ENCODE results near the gene PDSS2. TPM values are rescaled to one million over a fixed set of nuclear protein-coding genes. Genes with fewer than 3 reads are reported as not detected.
"Not testable (repeated sequence)": the region's sequence is repeated elsewhere in the genome, so short reads cannot be mapped to it uniquely, and the experiment has no call there.

The PDSS2 gene
- total RNA-seq, 1 donor from 2014 or later: 15.6 TPM

GRCh38 chr6:107121964-107122495, 337.3 kb downstream of the PDSS2 start:
- ATAC-seq (ENCODE audit: poor library complexity) (no peak), DNase-seq (no peak)
- intact Hi-C loops (cut with DNase I): no loop called here

DNA sequence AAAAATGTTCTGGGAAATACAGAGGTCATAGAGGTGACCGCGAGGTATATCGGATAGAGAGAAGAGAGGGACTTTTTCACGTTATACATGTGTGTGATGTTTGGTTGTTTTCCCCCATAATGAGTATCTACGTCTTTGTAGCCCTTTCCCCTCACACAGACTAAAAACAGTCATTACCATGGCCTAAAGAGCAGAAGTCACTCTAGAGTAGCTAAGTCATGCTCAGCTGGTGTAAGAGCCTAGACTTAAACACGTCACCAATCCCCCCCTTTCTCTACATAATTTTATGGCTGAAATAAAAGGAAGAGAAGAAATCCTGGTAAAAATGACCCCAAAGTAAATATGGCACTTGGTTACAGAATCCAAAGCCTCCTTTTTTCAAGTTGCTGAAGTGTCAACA, 338.1 kb downstream of the PDSS2 start:
- ATAC-seq (ENCODE audit: poor library complexity) (no peak), DNase-seq (no peak)
- intact Hi-C loops (cut with DNase I): no loop called here

- DNase-seq (no peak), ATAC-seq (ENCODE audit: poor library complexity) (no peak)
- intact Hi-C loops (cut with DNase I): no loop called here
Observed at GRCh38 chr6:107120404-107120803, 339.0 kb downstream of the PDSS2 start.

DNA sequence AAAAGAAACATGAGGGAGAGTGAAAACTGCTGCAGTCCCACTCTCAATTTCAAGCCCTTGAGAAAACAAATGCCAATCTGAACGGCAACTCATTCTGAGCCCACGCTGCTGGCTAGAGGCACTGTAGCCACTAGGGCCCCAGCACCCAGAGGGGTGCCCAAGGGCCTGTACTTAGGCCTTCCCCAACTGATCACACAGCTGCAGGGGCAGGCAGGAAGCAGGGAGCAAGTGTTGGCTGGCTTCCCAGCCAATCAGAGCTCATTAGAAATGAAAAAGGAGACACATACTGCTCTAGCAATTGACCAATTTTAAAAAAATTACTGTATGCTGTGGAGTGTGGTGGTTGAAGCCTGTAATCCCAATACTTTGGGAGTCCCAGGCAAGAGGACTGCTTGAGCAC, 340.4 kb downstream of the PDSS2 start:
- intact Hi-C loops (cut with DNase I): loop anchor here (10.0 kb wide), 1 partner anchor 94 kb away; the partner anchor contains the start of gene MTRES1
- ATAC-seq (ENCODE audit: poor library complexity) (no peak), DNase-seq (no peak)

- not testable (repeated sequence) for DNase-seq; ATAC-seq (ENCODE audit: poor library complexity)
- intact Hi-C loops (cut with DNase I): loop anchor here (10.0 kb wide), 1 partner anchor 94 kb away; the partner anchor contains the start of gene MTRES1
Observed at GRCh38 chr6:107118540-107118939, 340.8 kb downstream of the PDSS2 start.

DNA sequence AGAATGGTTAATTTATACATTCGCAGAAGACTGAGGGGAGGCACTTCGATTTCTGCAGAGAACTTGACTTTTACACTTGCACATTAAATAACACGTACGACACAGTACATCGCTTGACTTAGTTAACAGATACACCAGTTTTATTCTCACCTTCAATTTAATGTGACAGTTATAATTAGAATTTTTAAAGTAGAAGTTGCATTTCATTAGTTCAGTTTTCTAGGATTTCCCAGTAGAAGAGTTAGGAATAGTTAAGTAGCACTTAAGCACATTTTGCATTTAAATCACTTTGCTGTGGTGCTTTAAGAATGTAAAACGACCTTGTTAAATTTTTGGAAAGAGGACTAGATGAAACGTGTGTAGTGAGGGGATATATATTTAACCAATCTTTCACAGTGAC, 342.4 kb downstream of the PDSS2 start:
- no peak for DNase-seq
- ATAC-seq (ENCODE audit: poor library complexity): no peak
- intact Hi-C loops (cut with DNase I): loop anchor here (10.0 kb wide), 1 partner anchor 92 kb away; the partner anchor contains the start of gene MTRES1

GRCh38 chr6:107116328-107116892, 343.0 kb downstream of the PDSS2 start:
- DNase-seq (no peak), ATAC-seq (ENCODE audit: poor library complexity) (no peak)
- intact Hi-C loops (cut with DNase I): loop anchor here (10.0 kb wide), 1 partner anchor 92 kb away; the partner anchor contains the start of gene MTRES1

DNA sequence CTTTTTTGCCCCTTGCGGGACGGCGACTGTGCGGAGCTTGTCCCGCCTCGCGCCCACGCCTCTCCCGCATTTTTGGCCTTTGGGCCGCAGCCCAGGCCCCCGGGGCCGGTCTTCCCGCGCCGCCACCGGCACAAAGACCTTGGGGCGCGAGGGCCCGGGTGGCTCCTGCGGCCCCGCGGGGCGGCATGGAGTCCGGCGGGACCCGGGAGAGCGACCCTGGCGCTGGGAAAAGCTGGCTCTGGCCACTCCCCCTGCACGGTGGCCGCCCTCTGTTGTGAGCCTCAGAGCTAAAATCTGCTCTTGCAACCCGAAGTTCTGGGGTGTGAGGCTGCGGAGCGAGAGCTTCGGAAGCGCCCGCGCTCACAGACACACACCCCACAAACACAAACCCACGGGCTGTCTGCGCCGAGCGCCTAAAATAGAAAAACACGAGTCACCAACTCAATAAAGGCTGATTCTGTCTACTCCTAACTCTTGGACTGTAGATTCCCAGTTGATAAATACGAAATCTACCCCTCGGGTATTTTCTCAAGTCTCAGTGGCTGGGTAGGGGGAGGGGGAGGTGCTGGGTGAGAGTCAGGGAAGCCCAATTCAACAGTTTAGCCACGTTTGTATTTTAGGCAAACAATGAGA, 343.6 kb downstream of the PDSS2 start:
- peak; percentile 45 for DNase-seq
- intact Hi-C loops (cut with DNase I): loop anchor here (10.0 kb wide), 1 partner anchor 91 kb away; the partner anchor contains the start of gene MTRES1
- ATAC-seq (ENCODE audit: poor library complexity): peak; percentile 23

- ATAC-seq (ENCODE audit: poor library complexity) (peak; percentile 8), DNase-seq (peak; percentile 69)
- intact Hi-C loops (cut with DNase I): loop anchor here (10.0 kb wide), 1 partner anchor 90 kb away; the partner anchor contains the start of gene MTRES1
Observed at GRCh38 chr6:107114926-107115694, 344.3 kb downstream of the PDSS2 start, which contains the start of gene BEND3. BEND3 (minus strand) TSS chr6:107115515; CDS start chr6:107099285, 16,230 bp downstream.

- ATAC-seq (ENCODE audit: poor library complexity) (peak; percentile 98), DNase-seq (peak; percentile 93)
- intact Hi-C loops (cut with DNase I): loop anchor here (10.0 kb wide), 1 partner anchor 90 kb away; the partner anchor contains the start of gene MTRES1
Observed at GRCh38 chr6:107114213-107114925, 345.0 kb downstream of the PDSS2 start.

GRCh38 chr6:107110200-107110599, 349.2 kb downstream of the PDSS2 start:
- DNase-seq: no peak
- no peak for ATAC-seq (ENCODE audit: poor library complexity)
- intact Hi-C loops (cut with DNase I): loop anchor here (10.0 kb wide), 1 partner anchor 85 kb away; the partner anchor contains the start of gene MTRES1

DNA sequence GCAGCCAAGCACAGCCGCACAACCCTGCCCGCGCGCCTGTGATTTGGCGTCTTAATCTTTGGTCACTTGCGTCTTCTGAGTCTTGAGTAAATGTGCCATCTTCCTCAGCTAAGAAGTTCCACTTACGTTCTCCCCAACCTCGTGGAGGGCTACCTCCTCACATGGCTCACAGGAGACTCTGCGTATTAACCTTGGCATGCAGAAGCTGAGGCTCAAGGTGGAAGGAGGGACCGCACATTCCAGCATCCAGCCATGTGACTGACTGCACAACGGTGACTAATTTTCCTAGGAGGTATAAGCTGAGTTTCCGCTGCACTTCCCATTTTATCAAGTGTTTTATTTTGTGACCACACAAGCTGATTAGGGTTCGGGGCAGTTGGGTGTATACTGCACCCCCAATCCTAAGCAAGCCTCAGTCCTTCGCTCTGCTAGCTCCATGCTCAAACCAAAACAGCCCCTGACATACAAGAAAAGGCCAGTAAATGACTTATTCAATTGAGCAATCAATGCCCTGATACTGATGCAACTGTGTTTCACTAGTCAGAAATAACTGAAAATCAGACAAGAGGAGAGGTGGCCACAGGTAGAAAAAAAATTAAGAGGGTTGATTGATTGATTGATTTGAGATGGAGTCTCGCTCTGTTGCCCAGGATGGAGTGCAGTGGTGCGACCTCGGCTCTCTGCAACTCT, 351.0 kb downstream of the PDSS2 start:
- intact Hi-C loops (cut with DNase I): no loop called here
- no peak for ATAC-seq (ENCODE audit: poor library complexity)
- no peak for DNase-seq

DNA sequence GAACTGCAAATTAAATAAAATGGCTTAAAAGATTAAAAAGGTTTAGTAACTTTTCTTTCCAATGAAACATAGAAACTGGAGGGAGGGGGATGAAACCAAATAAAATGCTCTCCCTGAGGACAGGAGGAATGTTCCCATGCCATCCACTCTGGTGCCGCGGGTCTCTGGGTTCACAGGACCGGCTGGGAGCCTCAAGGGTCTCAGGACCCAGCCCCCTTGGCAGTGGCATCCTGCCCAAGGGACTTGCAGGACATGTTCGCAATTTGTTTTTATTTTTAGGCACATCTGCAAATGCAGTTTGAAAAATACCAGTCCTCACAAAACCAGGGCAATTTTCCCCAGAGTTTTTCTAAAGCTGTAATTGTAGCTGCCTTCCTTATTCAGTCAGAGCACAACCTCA, 351.6 kb downstream of the PDSS2 start:
- DNase-seq: no peak
- intact Hi-C loops (cut with DNase I): no loop called here

GRCh38 chr6:107106165-107106564, 353.2 kb downstream of the PDSS2 start:
- intact Hi-C loops (cut with DNase I): no loop called here
- DNase-seq: no peak
- ATAC-seq (ENCODE audit: poor library complexity): no peak

More for the DNA sequence above, 351.6 kb downstream of the PDSS2 start:
- ATAC-seq (ENCODE audit: poor library complexity): no peak

- ATAC-seq (ENCODE audit: poor library complexity) (no peak), DNase-seq (no peak)
- intact Hi-C loops (cut with DNase I): no loop called here
Observed at GRCh38 chr6:107105511-107106116, 353.8 kb downstream of the PDSS2 start.

- DNase-seq (no peak), ATAC-seq (ENCODE audit: poor library complexity) (no peak)
- intact Hi-C loops (cut with DNase I): no loop called here
Observed at GRCh38 chr6:107103082-107103481, 356.3 kb downstream of the PDSS2 start.
